ENCODE results near the gene FIZ1.

- TF ChIP-seq POLR2A (IDR thresholded peaks at IDR 0.05; ENCODE audit: low read depth, low read length) (no peak), POLR2AphosphoS5 (IDR thresholded peaks at IDR 0.05; ENCODE audit: low read depth, low read length) (no peak)
Observed at GRCh38 chr19:55586976-55587668, 12.2 kb downstream of the FIZ1 start.
